ENCODE data around the gene PCSK2.

The PCSK2 gene

DNA sequence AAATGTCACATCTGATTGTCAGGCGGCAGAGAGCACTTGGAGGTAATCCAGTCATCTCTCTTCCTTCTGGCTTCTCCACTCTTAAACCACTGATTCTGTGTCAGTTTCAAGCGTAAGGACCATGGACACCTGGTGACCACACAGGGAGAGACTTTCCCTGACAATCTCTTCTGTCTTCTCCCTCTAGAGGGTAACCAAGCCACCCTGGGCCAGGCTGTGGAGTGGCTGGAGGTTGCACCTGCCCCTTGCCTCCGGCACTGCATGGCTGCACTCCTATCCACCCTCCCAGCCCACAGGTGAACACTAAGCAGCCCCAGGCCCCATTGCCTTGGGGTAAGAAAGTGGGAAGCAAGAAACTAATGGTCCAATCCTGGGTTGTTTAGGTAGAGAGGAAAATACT lies 225.6 kb downstream of the PCSK2 start:
- DNase-seq = no peak

DNA sequence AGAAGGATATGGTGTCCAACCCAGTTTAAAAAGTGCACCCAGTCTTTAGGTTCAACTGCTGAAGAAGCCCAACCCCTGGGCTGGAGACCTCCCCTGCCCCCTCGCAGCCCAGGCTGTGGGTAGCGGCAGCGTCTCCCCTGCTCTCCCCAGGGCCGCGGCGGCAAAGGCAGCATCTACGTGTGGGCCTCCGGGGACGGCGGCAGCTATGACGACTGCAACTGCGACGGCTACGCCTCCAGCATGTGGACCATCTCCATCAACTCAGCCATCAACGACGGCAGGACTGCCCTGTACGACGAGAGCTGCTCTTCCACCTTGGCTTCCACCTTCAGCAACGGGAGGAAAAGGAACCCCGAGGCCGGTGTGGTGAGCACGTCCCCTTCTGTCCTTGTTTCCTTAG lies 226.8 kb downstream of the PCSK2 start:
- DNase-seq = no peak

DNA sequence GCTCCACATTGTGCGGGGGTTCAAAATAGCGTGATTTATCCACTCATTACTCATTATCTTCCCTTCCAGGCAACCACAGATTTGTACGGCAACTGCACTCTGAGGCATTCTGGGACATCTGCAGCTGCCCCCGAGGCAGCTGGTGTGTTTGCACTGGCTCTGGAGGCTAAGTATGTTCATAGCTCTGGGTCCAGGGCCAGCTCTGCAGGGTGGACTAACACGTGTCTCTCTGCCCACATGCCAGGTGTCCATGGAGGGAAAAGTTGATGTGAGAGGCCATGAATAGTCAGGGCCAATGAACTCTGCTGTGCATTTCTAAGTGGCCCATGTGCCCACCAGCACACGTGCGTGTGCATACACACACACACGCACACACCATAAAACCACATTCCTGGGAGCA lies 229.4 kb downstream of the PCSK2 start:
- DNase-seq = no peak

DNA sequence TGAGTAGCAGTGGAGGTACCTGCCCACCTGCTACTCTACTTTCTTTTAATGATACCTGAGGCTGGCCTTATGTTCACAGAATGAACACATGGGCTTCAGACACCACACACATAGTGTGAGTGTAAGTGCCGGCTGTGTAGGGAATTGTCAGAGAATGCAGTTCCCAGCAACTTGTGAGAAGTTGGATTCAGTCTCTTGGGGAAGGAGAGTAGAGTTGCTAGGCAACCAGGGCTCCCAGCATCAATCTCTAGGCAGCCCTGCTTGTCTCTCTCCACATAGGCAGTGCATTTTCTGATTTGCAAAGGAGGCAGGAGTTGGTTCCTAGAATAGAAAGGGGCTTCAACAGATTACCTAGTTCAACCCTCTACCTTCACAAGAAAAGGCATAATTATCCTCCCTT lies 230.2 kb downstream of the PCSK2 start:
- DNase-seq = no peak

DNA sequence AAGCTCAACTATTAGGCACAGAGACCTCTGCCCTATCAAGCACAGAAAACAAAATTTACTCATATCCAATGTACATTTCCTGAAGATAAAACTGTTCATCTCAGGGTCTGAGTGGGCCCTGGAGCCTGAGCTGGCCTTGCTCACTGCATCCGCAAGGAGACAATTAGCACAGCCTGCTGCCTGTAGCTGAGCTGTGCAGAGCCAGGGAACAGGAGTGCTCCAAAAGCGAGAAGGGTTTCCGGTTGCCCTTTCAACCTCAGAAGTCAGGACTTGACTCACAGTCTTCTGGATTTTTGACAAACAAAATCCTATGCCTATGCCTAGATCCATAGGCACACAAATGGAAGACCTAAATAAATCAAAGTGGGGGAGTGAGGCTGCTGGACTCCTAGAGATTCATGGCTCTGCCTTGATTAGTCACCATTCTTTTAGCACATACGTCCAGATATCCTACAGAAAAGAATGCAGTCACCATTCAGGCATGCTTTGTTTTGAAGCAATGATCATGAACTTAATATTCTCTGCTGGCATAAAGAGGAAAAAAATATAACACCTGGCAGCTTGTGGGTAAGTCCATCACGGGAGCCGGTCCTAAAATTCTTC lies 230.8 kb downstream of the PCSK2 start:
- DNase-seq = no peak

DNA sequence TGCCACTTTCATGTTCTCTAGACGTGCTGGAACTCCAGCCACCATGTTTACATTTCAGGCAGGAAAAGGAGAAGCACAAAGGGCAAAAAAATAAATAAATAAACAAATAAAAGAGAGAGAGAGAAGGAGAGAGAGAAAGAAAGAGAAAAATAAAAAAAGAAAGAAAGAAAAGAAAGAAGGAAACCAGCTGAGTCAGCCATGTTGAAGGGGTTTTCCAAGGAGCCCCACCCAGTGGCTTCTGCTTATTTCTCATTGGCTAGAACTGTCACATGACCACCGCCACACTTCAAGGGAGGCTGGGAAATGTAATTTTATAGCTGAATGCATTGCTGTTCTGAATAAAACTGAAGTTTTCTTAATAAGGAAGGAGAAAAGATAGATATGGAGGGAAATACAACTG lies 233.3 kb downstream of the PCSK2 start:
- no peak for DNase-seq

DNA sequence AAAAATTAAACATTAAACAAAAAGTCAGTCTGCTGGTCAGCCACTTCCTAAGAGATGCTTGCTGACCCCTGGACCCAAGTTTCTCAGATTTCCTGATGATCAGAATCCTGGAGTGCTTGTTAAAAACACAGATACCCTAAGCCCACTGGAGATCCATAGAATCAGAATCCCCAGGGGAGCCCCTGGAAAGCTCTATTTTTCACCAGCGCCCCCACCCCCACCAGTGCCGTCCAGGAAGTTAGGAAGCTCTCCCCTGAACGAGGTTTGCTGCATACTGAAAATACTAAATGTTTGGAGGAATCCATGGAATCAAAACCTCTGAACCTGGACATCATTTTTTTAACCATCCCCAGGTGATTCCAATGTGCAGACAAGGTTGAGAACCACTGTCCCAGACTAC lies 235.1 kb downstream of the PCSK2 start:
- no peak for DNase-seq

DNA sequence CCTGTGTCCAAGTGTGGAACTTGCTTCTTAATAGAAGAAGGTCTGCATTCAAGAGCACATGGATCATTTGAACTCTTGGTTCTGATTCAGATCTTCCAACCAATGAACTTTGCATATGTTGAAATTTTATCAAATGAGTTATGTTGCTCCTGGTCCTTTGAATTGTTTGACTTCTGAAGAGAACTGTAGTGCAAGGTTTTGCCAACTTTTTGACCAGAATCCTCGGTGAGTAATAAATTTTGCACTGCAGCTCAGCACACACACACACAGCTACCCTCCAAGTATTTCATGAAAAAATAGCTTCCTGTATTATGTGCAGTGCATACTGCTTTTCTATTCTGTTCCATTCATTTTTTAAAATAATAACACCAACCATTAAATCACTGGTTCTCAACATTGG lies 236.9 kb downstream of the PCSK2 start:
- DNase-seq = no peak

DNA sequence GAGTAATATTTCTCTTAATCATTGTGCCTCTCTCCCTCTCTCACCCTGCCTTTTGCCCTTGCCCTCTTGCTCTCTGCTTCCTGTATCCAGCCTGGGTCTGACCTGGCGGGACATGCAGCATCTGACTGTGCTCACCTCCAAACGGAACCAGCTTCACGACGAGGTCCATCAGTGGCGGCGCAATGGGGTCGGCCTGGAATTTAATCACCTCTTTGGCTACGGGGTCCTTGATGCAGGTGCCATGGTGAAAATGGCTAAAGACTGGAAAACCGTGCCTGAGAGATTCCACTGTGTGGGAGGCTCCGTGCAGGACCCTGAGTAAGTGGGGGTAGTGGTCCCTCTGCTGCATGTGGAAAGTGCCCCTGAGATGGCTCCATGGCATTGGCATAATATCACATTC lies 238.4 kb downstream of the PCSK2 start:
- DNase-seq = no peak

DNA sequence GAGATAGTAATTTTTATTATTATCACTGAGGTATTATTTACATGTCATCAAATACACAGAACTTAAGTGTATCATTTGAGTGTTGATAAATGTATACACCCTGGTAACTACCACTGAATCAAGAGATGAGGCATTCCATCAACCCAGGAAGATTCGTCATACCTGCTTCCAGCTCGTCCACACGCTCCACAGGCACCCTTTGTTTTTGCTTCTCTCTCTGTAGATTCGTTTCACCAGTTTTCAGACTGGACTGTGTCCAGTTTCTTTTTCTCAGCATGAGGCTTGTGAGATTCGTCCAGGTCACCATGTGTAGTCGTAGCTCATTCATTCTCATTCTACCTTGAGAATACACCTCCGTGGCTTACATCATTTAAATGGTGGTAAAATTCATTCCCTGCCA lies 239.8 kb downstream of the PCSK2 start:
- DNase-seq = no peak

DNA sequence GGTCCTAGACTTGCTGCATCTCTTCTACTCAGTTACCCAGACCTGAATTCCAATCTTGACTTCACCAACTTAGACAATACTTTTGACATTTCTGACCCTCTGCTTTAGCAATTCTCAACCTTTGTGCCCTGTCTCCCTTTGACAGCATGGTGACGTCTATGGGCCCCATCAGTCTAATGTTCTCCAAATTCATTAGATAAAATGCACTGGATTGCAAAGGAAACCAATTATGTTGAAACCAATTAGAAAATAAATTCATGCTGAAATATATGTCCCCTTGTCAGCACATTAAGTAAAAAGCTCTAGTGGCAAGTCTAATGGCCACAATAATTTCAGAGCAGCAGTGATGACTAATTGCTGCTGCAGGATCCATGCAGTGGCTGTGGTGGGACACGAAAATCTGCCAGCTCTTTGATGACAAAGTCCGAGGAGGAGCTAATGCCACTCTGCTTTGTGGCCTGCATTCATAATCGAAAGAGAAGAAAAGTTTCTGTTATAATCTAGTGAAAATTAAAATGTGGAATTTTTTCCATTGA lies 240.3 kb downstream of the PCSK2 start:
- no peak for DNase-seq

DNA sequence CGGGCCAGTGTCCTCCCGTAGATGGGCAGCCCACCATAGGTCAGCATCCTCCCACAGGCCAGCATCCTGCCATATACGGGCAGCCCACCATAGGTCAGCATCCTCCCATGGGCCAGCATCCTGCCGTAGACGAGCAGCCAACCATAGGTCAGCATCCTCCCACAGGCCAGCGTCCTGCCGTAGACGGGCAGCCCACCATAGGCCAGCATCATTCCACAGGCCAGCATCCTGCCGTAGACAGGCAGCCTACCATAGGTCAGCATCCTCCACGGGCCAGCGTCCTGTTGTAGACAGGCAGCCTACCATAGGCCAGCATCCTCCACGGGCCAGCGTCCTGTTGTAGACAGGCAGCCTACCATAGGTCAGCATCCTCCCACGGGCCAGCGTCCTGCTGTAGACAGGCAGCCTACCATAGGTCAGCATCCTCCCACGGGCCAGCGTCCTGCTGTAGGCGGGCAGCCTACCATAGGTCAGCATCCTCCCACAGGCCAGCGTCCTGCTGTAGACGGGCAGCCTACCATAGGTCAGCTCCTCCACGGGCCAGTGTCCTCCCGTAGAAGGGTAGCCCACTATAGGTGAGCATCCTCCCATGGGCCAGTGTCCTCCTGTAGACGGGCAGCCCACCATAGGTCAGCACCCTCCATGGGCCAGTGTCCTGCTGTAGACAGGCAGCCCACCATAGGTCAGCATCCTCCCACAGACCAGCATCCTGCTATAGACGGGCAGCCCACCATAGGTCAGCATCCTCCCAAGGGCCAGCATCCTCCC lies 241.4 kb downstream of the PCSK2 start:
- DNase-seq = no peak

DNA sequence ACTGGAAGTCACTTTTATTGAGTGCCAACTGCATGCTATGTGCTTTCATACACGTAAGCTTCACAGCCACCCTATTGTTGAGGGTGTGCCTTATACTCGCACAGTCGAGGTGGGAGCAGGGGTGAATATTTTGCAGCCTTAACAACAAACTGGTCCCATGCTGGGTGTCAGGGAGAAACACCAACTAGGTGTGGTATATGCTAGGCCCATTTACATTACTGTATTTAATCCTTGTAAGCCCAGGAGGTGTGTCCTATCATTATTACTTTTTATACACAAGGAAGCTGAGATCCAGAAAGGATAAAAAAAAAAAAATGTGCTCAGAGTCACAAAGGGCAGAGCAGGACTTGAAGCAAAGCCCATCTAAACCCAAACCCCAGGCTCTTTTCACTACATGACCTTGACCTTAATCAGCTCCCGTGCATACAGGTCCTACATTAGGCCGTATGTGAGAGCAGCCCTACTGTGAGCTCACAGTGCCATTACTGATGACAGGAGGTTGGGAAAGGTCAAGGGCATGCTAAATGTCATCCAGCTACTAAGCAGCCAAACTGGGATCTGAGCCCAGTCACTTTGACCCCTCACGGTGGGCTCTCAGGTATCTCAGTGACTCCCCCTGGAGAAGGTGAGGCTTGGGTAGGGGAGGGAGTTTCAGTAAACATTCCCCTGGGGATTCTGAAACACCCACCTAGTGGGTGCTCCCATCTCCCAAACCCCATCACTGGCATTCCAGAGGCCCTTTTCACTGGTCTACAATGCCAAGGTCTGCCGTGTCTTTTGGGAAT lies 242.6 kb downstream of the PCSK2 start:
- no peak for DNase-seq

DNA sequence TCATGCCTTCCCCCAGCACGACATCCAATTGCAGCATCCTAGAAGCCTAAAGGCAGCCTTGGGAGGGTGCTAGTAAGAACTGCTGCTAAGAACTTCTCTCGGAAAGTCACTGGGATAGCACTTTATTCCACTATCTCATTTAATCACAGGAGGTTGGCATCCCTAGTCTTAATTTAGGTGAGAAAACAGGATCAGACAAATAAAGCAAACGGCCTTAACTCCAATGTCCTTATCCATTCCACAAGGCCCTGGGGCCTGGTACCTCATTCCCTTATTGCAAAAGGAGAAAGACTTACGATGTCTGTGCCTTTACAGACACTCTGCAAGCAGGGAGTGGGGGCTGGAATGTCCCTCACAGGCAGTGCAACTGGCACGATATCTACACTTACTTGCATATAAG lies 243.7 kb downstream of the PCSK2 start:
- no peak for DNase-seq

DNA sequence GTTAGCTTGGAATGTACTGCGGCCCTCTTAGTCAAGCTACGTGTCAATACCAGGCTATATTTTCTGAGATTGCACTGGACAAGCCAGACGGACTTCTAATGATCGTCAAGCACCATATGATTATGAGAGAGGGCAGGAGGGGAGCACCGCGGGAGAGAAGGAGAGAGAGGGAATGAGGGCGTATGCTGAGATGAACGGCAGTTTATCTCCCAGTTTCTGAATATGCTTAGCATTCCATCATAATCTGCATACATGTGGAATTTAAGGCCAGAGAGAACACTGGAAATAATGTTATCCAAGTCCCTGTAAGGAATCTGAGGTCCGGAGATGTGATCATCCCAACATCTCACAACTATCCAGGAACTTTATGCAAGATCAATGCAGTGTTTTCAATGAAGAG lies 244.1 kb downstream of the PCSK2 start:
- no peak for DNase-seq

DNA sequence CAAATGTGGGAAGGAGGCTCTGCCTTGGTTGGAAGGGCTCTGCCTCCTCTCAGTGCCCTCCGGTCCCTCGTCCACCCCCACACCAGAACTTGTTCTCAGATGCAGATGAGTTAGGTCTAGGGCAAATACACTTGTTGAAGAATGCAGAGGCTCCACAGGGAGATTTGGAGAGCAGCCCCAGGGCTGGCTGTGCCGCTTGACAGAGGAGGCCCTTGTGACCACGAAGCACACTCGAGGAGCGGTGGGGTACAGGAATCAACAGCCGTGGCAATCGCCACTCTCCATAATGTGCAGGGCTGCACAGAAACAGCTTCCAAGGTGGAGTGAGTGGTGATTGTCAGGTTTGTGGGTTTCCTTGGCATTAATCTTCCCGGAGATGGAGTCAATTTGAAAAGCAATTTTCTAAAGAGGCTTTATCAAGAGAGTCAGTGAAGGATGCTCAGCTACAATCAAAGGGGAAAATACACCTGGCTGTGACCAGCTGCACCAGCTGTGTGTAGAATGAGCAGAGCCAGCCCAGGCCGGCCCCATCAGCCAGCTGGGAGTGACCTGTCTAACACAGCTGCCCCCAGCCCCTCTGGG lies 244.9 kb downstream of the PCSK2 start:
- DNase-seq = no peak

DNA sequence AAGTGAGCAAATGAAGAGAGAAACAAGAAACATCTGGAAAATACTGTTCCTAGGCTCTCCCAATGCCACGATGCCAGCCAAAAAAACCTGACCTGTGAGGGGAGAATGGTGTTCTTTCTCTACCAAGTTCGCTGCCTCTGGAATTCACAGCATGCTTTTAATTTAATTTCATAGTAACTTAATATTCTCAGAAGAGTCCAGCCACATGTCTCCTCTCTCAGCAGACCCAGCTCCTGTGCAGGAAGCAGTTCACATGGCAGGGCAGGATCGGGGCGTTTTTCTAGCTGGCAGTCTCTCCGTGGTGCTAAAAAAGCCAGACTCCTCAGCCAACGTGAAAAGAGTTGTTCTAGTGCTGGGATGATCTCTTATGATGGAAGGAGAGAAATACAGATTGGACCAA lies 246.8 kb downstream of the PCSK2 start:
- DNase-seq = no peak

DNA sequence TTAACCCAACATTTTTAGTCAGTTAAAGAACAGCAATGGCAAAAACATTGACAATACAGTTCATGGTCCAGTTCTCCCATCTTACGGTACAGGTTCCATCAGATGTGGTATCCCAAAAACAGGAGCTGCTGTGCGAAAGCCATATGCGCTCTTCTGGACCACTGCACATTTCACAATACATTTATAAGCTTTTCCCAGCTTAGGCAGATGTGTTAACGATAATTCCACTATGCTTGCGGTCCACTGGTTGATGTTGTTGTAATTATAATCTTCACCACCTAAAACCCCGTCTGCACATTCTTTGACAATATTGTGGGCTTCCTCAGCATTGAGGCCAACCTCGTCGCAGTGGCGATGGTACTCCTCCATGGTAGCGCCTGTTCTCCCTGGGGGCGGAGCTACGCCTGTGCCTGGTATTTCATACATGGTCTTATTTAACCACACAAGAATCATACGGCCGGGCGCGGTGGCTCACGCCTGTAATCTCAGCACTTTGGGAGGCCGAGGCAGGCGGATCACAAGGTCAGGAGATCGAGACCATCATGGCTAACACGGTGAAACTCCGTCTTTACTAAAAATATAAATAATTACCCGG lies 252.3 kb downstream of the PCSK2 start:
- DNase-seq = no peak

DNA sequence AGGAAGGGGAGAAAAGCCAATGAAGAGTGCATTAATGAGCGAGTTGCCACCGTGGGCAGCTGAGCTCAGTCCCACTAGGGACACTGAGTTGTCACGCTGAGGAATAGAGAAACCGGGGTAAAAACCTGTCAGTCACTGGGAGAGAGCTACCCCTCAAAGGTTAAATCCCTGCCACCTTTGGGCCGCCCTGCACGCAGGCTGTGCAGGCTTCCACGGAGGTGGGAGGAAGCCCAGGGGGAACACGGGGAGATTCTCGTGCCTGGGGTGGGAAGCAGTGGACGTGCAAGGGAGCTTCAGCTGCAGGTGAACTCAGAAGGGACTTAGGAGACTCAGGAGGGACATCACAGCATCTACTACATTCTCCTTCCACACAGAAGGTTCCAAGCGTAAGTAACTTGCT lies 253.9 kb downstream of the PCSK2 start:
- DNase-seq = no peak

DNA sequence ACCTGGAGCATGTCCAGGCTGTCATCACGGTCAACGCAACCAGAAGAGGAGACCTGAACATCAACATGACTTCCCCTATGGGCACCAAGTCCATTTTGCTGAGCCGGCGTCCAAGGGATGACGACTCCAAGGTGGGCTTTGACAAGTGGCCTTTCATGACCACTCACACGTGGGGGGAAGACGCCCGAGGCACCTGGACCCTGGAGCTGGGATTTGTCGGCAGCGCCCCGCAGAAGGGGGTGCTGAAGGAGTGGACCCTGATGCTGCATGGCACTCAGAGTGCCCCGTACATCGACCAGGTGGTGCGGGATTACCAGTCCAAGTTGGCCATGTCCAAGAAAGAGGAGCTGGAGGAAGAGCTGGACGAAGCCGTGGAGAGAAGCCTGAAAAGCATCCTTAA lies 254.8 kb downstream of the PCSK2 start:
- DNase-seq = no peak

DNA sequence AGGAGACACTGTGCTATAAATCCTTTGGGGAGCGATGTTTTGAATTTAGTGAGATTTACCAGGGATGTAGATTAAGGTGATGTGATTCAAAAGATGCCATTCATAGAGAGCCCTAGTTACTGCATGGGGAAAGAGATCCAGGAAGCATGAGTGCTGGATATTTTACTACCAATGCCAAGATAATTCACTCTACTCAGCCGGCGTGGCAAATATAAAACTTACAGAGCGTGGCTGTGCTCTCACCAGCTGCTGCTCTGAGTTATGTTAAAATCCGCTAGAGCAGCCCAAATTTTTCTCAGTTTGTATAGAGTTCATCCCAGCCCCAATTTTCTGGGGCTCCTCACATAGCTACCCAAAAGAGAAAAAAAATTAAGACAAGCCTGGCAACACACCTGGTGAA lies 255.7 kb downstream of the PCSK2 start:
- no peak for DNase-seq

DNA sequence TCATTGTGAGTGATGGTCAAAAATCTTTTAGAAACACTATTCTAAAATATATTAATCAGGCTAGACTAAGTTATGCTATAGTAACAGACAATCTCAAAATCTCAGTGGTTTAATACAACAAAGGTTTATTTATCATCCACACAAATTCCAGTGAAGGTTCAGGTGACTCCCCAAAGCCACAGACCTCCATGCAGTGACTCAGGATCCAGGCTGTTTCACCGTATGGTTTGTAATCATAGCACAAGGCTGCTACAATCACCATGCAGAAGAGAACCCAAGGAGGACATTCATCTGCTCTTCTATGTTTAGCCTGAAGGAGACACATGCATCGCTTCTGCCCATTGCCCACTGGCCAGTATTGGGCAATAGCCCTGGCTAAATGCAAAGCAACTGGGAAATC lies 258.2 kb downstream of the PCSK2 start:
- no peak for DNase-seq

Data from inflammatory macrophage (primary cell).